H1 (cell line): Measurements from ENCODE around the gene ZNF318. TPM values are rescaled to one million over a fixed set of nuclear protein-coding genes. Genes with fewer than 3 reads are reported as not detected.

Experiments
- CTCF ChIA-PET: fragments of 300-600 bp; sonication (Branson Sonifier 250); formaldehyde crosslinking; loops from one replicate; lab custom pipeline; 2021; ENCODE audit not compliant: partially characterized antibody; lab: Charles Lee
- POLR2A ChIA-PET: fragments of 300-600 bp; sonication (Branson Sonifier 250); formaldehyde crosslinking; loops from one replicate; lab custom pipeline; 2021; ENCODE audit warnings: inconsistent platforms; ENCODE audit not compliant: partially characterized antibody; lab: Charles Lee
- DNase-seq, 2 experiments: peaks; one replicate each; pipeline versions ENCODE4 v3.0.0 to v3.0.0-alpha.2; 2010 to 2022; ENCODE audit warnings: low spot score in 2 of 2, low read depth in 1 of 2, mixed read lengths in 1 of 2
- FAIRE-seq: peaks from 2 replicates; lab custom pipeline; 2011; peaks lifted over from hg19 to GRCh38; lab: Jason Lieb, UNC
- H2AFZ ChIP-seq: 2 replicates; pipeline ENCODE4 v1.8.1; 2012; ENCODE audit warnings: low read length, inconsistent platforms
- H2AK5ac ChIP-seq: 2 replicates; pipeline ENCODE4 v1.6.1; 2013; ENCODE audit warnings: low read depth, low read length
- H2BK120ac ChIP-seq: replicated peaks from 2 replicates; pipeline ENCODE3; 2013; ENCODE audit warnings: low read depth, low read length, inconsistent platforms
- H2BK12ac ChIP-seq: 2 replicates; pipeline ENCODE4 v1.6.1; 2013; ENCODE audit warnings: low read depth, low read length
- H2BK15ac ChIP-seq: 2 replicates; pipeline ENCODE4 v1.6.1; 2013; ENCODE audit warnings: low read length
- H2BK20ac ChIP-seq: 2 replicates; pipeline ENCODE4 v1.6.1; 2013; ENCODE audit warnings: low read length
- H2BK5ac ChIP-seq: 2 replicates; pipeline ENCODE4 v1.6.1; 2013; ENCODE audit warnings: low read depth, low read length
- H3K14ac ChIP-seq: 2 replicates; pipeline ENCODE4 v1.6.1; 2013; ENCODE audit warnings: inconsistent platforms; ENCODE audit not compliant: insufficient read length
- H3K18ac ChIP-seq: 2 replicates; pipeline ENCODE4 v1.6.1; 2013; ENCODE audit warnings: low read length; ENCODE audit errors: extremely low read depth
- H3K23ac ChIP-seq: 2 replicates; pipeline ENCODE4 v1.6.1; 2013; ENCODE audit warnings: inconsistent platforms; ENCODE audit not compliant: insufficient read length
- H3K23me2 ChIP-seq: 2 replicates; pipeline ENCODE4 v1.6.1; 2013; ENCODE audit warnings: low read depth, low read length
- H3K27ac ChIP-seq: 2 replicates; pipeline ENCODE4 v1.6.1; 2011; ENCODE audit warnings: low read depth, low read length, inconsistent platforms
- H3K27me3 ChIP-seq, 4 experiments: replicated peaks in 1 of 4; 1 replicate in 1 of 4; 2 replicates in 3 of 4; pipeline versions ENCODE4 v1.6.1 to v1.8.1; 2011 to 2013; ENCODE audit warnings: low read length in 3 of 4, mild to moderate bottlenecking in 3 of 4, inconsistent platforms in 2 of 4, mixed read lengths in 2 of 4, moderate library complexity in 1 of 4; ENCODE audit not compliant: control insufficient read depth in 3 of 4, insufficient read depth in 3 of 4; ENCODE audit errors: extremely low read depth in 1 of 4
- H3K36me3 ChIP-seq, 4 experiments: 2 replicates each; pipeline versions ENCODE4 v1.6.1 to v1.8.1; 2011 to 2013; ENCODE audit warnings: mild to moderate bottlenecking in 4 of 4, low read length in 3 of 4, moderate library complexity in 2 of 4, control low read depth in 1 of 4, inconsistent platforms in 1 of 4; ENCODE audit not compliant: insufficient read depth in 4 of 4, control insufficient read depth in 2 of 4
- H3K4ac ChIP-seq: replicated peaks from 2 replicates; pipeline ENCODE3; 2013; ENCODE audit warnings: low read length, low read depth, mixed read lengths, inconsistent platforms; ENCODE audit not compliant: insufficient read length
- H3K4me1 ChIP-seq, 4 experiments: replicated peaks in 1 of 4; 1 replicate in 1 of 4; 2 replicates in 3 of 4; pipeline versions ENCODE4 v1.6.1 to v1.8.1; 2011 to 2013; ENCODE audit warnings: low read length in 3 of 4, inconsistent platforms in 2 of 4, mixed read lengths in 1 of 4; ENCODE audit not compliant: insufficient read depth in 4 of 4, control insufficient read depth in 3 of 4
- H3K4me2 ChIP-seq, 2 experiments: 2 replicates each; pipeline versions ENCODE4 v1.6.1 to v1.8.1; 2011 to 2013; ENCODE audit warnings: low read depth in 2 of 2, low read length in 2 of 2, control low read depth in 1 of 2, inconsistent platforms in 1 of 2, mild to moderate bottlenecking in 1 of 2; ENCODE audit not compliant: insufficient read depth in 1 of 2
- H3K4me3 ChIP-seq, 4 experiments: fragments of 200-600, 300-600 bp in 1 of 4; sonication (generic), shearing (Covaris generic), sonication (Bioruptor Twin) in 1 of 4; 2 replicates each; pipeline versions ENCODE4 v1.5.1 to v1.8.1; 2011 to 2016; ENCODE audit warnings: low read length in 4 of 4, low read depth in 3 of 4, control low read depth in 2 of 4, inconsistent platforms in 2 of 4, mild to moderate bottlenecking in 2 of 4, mixed read lengths in 1 of 4, moderate library complexity in 1 of 4; ENCODE audit not compliant: insufficient read depth in 2 of 4; ENCODE audit errors: extremely low read depth in 1 of 4
- H3K56ac ChIP-seq: replicated peaks from 2 replicates; pipeline ENCODE3; 2013; ENCODE audit warnings: low read depth, mild to moderate bottlenecking, mixed read lengths, low read length, inconsistent platforms; ENCODE audit not compliant: insufficient read length
- H3K79me1 ChIP-seq: 2 replicates; pipeline ENCODE4 v1.6.1; 2013; ENCODE audit warnings: low read depth, low read length, control low read depth
- H3K79me2 ChIP-seq, 2 experiments: 2 replicates each; pipeline versions ENCODE4 v1.6.1 to v1.8.1; 2012 to 2013; ENCODE audit warnings: low read length in 2 of 2, mild to moderate bottlenecking in 2 of 2, inconsistent platforms in 1 of 2; ENCODE audit not compliant: insufficient read depth in 2 of 2, control insufficient read depth in 1 of 2
- H3K9ac ChIP-seq, 4 experiments: replicated peaks in 1 of 4; 1 replicate in 1 of 4; 2 replicates in 3 of 4; pipeline versions ENCODE4 v1.6.1 to v1.8.1; 2011 to 2013; ENCODE audit warnings: low read depth in 3 of 4, low read length in 3 of 4, control low read depth in 2 of 4, mild to moderate bottlenecking in 2 of 4, moderate library complexity in 2 of 4, inconsistent platforms in 1 of 4; ENCODE audit errors: extremely low read depth in 1 of 4
- H3K9me3 ChIP-seq, 2 experiments: 2 replicates each; pipeline versions ENCODE4 v1.6.1 to v1.8.1; 2012 to 2013; ENCODE audit warnings: mild to moderate bottlenecking in 2 of 2, moderate library complexity in 2 of 2, control low read depth in 1 of 2, inconsistent platforms in 1 of 2, low read depth in 1 of 2, low read length in 1 of 2, mixed read lengths in 1 of 2; ENCODE audit not compliant: insufficient read depth in 2 of 2
- H4K20me1 ChIP-seq, 2 experiments: replicated peaks in 1 of 2; 2 replicates each; pipeline versions ENCODE3 to v1.8.1; 2011 to 2013; ENCODE audit warnings: inconsistent platforms in 2 of 2, low read length in 2 of 2, mild to moderate bottlenecking in 1 of 2; ENCODE audit not compliant: insufficient read depth in 2 of 2, control insufficient read depth in 1 of 2
- H4K5ac ChIP-seq: 2 replicates; pipeline ENCODE4 v1.6.1; 2013; ENCODE audit warnings: low read length, low read depth, mixed read lengths, inconsistent platforms; ENCODE audit not compliant: insufficient read length
- H4K8ac ChIP-seq: 2 replicates; pipeline ENCODE4 v1.8.0; 2013; ENCODE audit warnings: mild to moderate bottlenecking, moderate library complexity, low read length, inconsistent platforms; ENCODE audit not compliant: insufficient read depth; ENCODE audit errors: extremely low read depth
- H4K91ac ChIP-seq: replicated peaks from 2 replicates; pipeline ENCODE3; 2013; ENCODE audit warnings: low read length, mixed read lengths, inconsistent platforms; ENCODE audit not compliant: insufficient read length
- CHD2 ChIP-seq: IDR thresholded peaks from 2 replicates; pipeline ENCODE4 v1.6.1; 2012; ENCODE audit warnings: low read length, improper control_type of control experiment
- EGR1 ChIP-seq: IDR thresholded peaks from 2 replicates; pipeline ENCODE4 v1.6.1; 2011; ENCODE audit warnings: low read depth, low read length, borderline replicate concordance
- EZH2 ChIP-seq: fragments of 200-600 bp; sonication (generic); IDR thresholded peaks from 2 replicates; pipeline ENCODE4 v1.7.1; 2012; ENCODE audit warnings: low read depth, mild to moderate bottlenecking, moderate library complexity, low read length, inconsistent platforms; ENCODE audit not compliant: severe bottlenecking
- HDAC6 ChIP-seq: IDR thresholded peaks from one replicate; pipeline ENCODE4 v1.7.1; 2012; ENCODE audit warnings: low read depth, mild to moderate bottlenecking, inconsistent platforms, low read length, moderate library complexity
- SAP30 ChIP-seq: fragments of 300-600 bp; sonication (generic); IDR thresholded peaks from 2 replicates; pipeline ENCODE4 v1.7.1; 2012; ENCODE audit warnings: low read length, moderate library complexity, mild to moderate bottlenecking, inconsistent platforms; ENCODE audit not compliant: insufficient read depth, insufficient replicate concordance
- SRF ChIP-seq: IDR thresholded peaks from 2 replicates; pipeline ENCODE4 v1.6.1; 2011; ENCODE audit warnings: mild to moderate bottlenecking, low read depth, low read length, moderate library complexity
- TBP ChIP-seq: IDR thresholded peaks from 2 replicates; pipeline ENCODE4 v1.6.1; 2011; ENCODE audit warnings: low read depth, low read length, improper control_type of control experiment
- TCF12 ChIP-seq: IDR thresholded peaks from 2 replicates; pipeline ENCODE4 v1.6.1; 2011; ENCODE audit warnings: low read depth, mild to moderate bottlenecking, low read length
- WGBS, 2 experiments: shearing (Covaris generic) in 1 of 2; methylation state at CpG; one replicate each; pipeline versions ENCODE4 v1.1.6 to v1.1.7; 2013 to 2015; ENCODE audit warnings: low lambda C conversion rate in 2 of 2, mixed read lengths in 2 of 2, inconsistent platforms in 1 of 2, low coverage in 1 of 2, missing lambda C conversion rate in 1 of 2; ENCODE audit not compliant: insufficient replicate concordance in 2 of 2, insufficient coverage in 1 of 2, insufficient read length in 1 of 2; ENCODE audit errors: extremely low coverage in 1 of 2, missing lambda C conversion rate in 1 of 2; 5-methylcytosine and 5-hydroxymethylcytosine counted together
- polyA plus RNA-seq, 7 experiments: library from polyadenylated mRNA; depleted of rRNA in 3 of 7; stranded (reverse) in 5 of 7; unstranded in 2 of 7; fragments of >200 nt in 5 of 7; fragments of 200-250 nt in 2 of 7; gene quantifications; 1 replicate in 5 of 7; 2 replicates in 1 of 7; 4 replicates in 1 of 7; pipeline versions ENCODE4 v1.2.1 to v1.2.3, GENCODE V29; 2011 to 2013; ENCODE audit warnings: missing spikeins in 2 of 7, mixed read lengths in 2 of 7
- total RNA-seq: library from RNA; stranded (reverse); fragmentation: NEBNext Ultra II Directional; extraction: Animal tissue kit (Norgen Biotek cat#: 25700); gene quantifications from 2 replicates; pipeline ENCODE4 v1.2.1, GENCODE V29; 2021
- TF ChIP-seq, protein P1 (sequence below): IDR thresholded peaks from 2 replicates; pipeline ENCODE4 v1.6.1; 2012; ENCODE audit warnings: inconsistent platforms
- TF ChIP-seq, protein P2 (sequence below): IDR thresholded peaks from 2 replicates; pipeline ENCODE4 v1.6.1; 2012; ENCODE audit warnings: low read length, inconsistent platforms

The ZNF318 gene
- total and polyA plus RNA-seq, 2 of the 8 experiments (the other 6 are each of a cell fraction or from before 2014, with no cell fraction given), result 10.2 to 22.1 TPM

DNA sequence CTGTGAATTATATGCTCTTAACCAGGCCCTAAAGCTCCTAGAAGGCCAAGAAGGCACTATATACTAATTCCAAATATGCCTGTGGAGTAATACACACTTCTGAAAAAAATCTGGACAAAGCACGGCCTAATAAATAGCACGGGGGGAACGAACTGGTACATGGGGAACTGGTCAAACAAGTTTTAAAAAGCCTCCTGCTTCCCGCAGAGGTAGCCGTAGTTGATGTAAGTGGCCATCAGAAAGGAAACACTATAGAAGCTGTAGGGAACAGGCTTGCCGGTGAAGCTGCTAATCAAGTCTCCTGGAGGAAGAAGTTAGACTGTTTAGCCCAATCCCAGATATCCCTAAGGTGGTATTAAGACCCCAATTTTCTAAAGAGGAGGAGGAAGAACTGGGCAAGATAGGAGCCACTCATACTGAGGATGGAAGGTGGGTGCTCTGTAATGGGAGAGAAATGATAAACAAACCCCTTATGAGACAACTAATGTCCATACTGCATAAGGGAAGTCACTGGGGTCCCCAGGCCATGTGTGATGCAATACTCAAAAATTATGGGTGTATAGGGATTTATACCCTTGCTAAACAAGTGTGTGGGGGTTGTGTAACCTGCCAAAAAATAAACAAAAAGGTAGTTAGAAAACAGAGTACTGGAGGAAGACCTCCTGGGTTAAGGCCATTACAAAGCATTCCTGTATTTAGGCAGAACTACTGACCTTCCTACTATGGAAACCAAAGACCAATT lies 27.1 kb upstream of the ZNF318 start:
- Histone ChIP-seq H3K79me2 (no peaks in the 10 kb centered on the region), H3K4ac (no peak overlapping the region), H3K14ac (no peak overlapping the region), H2BK12ac (no peak overlapping the region), H2BK120ac (no peak overlapping the region), H3K23ac (no peak overlapping the region), H3K36me3 (no peaks in the 10 kb centered on the region), H4K5ac (no peak overlapping the region), H3K9me3 (no peaks in the 10 kb centered on the region), H3K23me2 (no peaks in the 10 kb centered on the region), H3K56ac (no peak overlapping the region), H3K9ac (no peak overlapping the region), H3K79me1 (no peaks in the 10 kb centered on the region), H3K4me3 (no peak overlapping the region), H2BK15ac (no peak overlapping the region), H3K27ac (no peak overlapping the region; the same call in 1 of the 2 replicates), H3K18ac (no peak overlapping the region; the same call in 1 of the 2 replicates), H4K91ac (no peak overlapping the region), H2BK20ac (no peak overlapping the region), H3K4me1 (no peaks in the 10 kb centered on the region; a peak in 2 of 7 replicates), H4K20me1 (no peaks in the 10 kb centered on the region), H4K8ac (no peak overlapping the region), H3K4me2 (peak overlapping the region in 1 of 2 experiments; percentile 20; a peak in 1 of 4 replicates), H2BK5ac (no peak overlapping the region), H3K27me3 (no peaks in the 10 kb centered on the region; a peak in 2 of 7 replicates), H2AFZ (peak overlapping the region; percentile 40; the same call in 1 of the 2 replicates), H2AK5ac (no peak overlapping the region)
- TF ChIP-seq HDAC6 (no peak), SRF (no peak), EGR1 (no peak), EZH2 (no peak), SAP30 (no peak), TCF12 (no peak), TBP (no peak), CHD2 (no peak)
- TF ChIP-seq, protein P1, sequence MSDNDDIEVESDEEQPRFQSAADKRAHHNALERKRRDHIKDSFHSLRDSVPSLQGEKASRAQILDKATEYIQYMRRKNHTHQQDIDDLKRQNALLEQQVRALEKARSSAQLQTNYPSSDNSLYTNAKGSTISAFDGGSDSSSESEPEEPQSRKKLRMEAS, result no peak
- TF ChIP-seq, protein P2, sequence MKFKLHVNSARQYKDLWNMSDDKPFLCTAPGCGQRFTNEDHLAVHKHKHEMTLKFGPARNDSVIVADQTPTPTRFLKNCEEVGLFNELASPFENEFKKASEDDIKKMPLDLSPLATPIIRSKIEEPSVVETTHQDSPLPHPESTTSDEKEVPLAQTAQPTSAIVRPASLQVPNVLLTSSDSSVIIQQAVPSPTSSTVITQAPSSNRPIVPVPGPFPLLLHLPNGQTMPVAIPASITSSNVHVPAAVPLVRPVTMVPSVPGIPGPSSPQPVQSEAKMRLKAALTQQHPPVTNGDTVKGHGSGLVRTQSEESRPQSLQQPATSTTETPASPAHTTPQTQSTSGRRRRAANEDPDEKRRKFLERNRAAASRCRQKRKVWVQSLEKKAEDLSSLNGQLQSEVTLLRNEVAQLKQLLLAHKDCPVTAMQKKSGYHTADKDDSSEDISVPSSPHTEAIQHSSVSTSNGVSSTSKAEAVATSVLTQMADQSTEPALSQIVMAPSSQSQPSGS, result no peak
- POLR2A ChIA-PET, result no interaction called here
- CTCF ChIA-PET, result interaction anchor here (0.7 to 1.4 kb wide), 8 partner anchors 12 to 111 kb away, joined by 3 to 6 read pairs (median 4); no protein-coding TSS in a partner anchor
- FAIRE-seq (no peak), DNase-seq (no peak)
- 65% methylated on average over 6 of the region's 6 CpGs; no CpG with 5 or more reads in 1 of the 2 experiments for WGBS, 2 experiments
